Osteoblast (primary cell): ENCODE measurements around the gene SNRNP27. TPM values are rescaled to one million over a fixed set of nuclear protein-coding genes. Genes with fewer than 3 reads are reported as not detected.

Experiments used
- DNase-seq: peaks from one replicate; pipeline ENCODE4 v3.0.0; 2011; ENCODE audit warnings: low spot score, mixed read lengths; ENCODE audit not compliant: insufficient read length; ENCODE audit errors: missing footprints
- H2AFZ ChIP-seq: 2 replicates; pipeline ENCODE4 v1.6.0; 2011; ENCODE audit warnings: mild to moderate bottlenecking, low read length
- H3K27ac ChIP-seq: 2 replicates; pipeline ENCODE4 v1.5.1; 2011; ENCODE audit warnings: mild to moderate bottlenecking, low read depth, low read length, moderate library complexity
- H3K27me3 ChIP-seq: 2 replicates; pipeline ENCODE4 v1.6.0; 2012; ENCODE audit warnings: mild to moderate bottlenecking, control low read depth, inconsistent platforms, low read length, moderate library complexity; ENCODE audit not compliant: insufficient read depth
- H3K36me3 ChIP-seq: 2 replicates; pipeline ENCODE4 v1.5.1; 2011; ENCODE audit warnings: mild to moderate bottlenecking, low read length, control low read depth, moderate library complexity; ENCODE audit not compliant: insufficient read depth
- H3K4me1 ChIP-seq: 2 replicates; pipeline ENCODE4 v1.5.1; 2011; ENCODE audit warnings: mild to moderate bottlenecking, low read length, control low read depth, moderate library complexity; ENCODE audit not compliant: insufficient read depth
- H3K4me2 ChIP-seq: 2 replicates; pipeline ENCODE4 v1.6.0; 2011; ENCODE audit warnings: mild to moderate bottlenecking, low read length; ENCODE audit not compliant: insufficient read depth
- H3K4me3 ChIP-seq: fragments of 200-600 bp; sonication (generic); 3 replicates; pipeline ENCODE4 v1.5.1; 2012; ENCODE audit warnings: mild to moderate bottlenecking, low read length, inconsistent platforms; ENCODE audit not compliant: insufficient read depth
- H3K79me2 ChIP-seq: 2 replicates; pipeline ENCODE4 v1.6.0; 2012; ENCODE audit warnings: mild to moderate bottlenecking, low read length, control low read depth, inconsistent platforms; ENCODE audit not compliant: insufficient read depth
- H3K9me3 ChIP-seq: 2 replicates; pipeline ENCODE4 v1.5.1; 2011; ENCODE audit warnings: low read depth, low read length, control low read depth
- H4K20me1 ChIP-seq: 2 replicates; pipeline ENCODE4 v1.6.0; 2012; ENCODE audit warnings: mild to moderate bottlenecking, low read length, control low read depth; ENCODE audit not compliant: insufficient read depth
- CTCF ChIP-seq: IDR thresholded peaks from 2 replicates; pipeline ENCODE4 v1.5.1; 2011; ENCODE audit warnings: mild to moderate bottlenecking, low read depth, low read length, moderate library complexity; ENCODE audit errors: extremely low read depth
- total RNA-seq: library from RNA; depleted of rRNA; stranded (reverse); fragments of >200 nt; gene quantifications from 2 replicates; pipeline ENCODE4 v1.2.3, GENCODE V29; 2012

SNRNP27 gene
- total RNA-seq, 1 donor = 35.1 TPM

- no peak for TF ChIP-seq CTCF
- Histone ChIP-seq H3K4me3 (no peak overlapping the region), H3K27me3 (no peaks in the 10 kb centered on the region), H3K27ac (no peak overlapping the region), H3K9me3 (no peaks in the 10 kb centered on the region), H3K36me3 (no peaks in the 10 kb centered on the region), H4K20me1 (no peaks in the 10 kb centered on the region), H3K4me2 (no peak overlapping the region), H3K4me1 (no peaks in the 10 kb centered on the region), H2AFZ (no peak overlapping the region), H3K79me2 (no peaks in the 10 kb centered on the region)
- no peak for DNase-seq
Measured at GRCh38 chr2:69858261-69858660, 35.5 kb upstream of the SNRNP27 start.

GRCh38 chr2:69863298-69863697 lies 30.5 kb upstream of the SNRNP27 start:
- no peaks in the 10 kb centered on the region for H3K4me1 ChIP-seq
- no peak overlapping the region for H3K4me2 ChIP-seq
- no peaks in the 10 kb centered on the region for H3K9me3 ChIP-seq
- H2AFZ ChIP-seq = no peak overlapping the region
- no peak overlapping the region for H3K4me3 ChIP-seq
- H3K27ac ChIP-seq = no peak overlapping the region
- no peaks in the 10 kb centered on the region for H3K79me2 ChIP-seq
- H3K36me3 ChIP-seq = peaks cover 24% of the 10 kb centered on the region
- no peak for TF ChIP-seq CTCF
- no peaks in the 10 kb centered on the region for H4K20me1 ChIP-seq
- no peaks in the 10 kb centered on the region for H3K27me3 ChIP-seq
- DNase-seq = no peak

GRCh38 chr2:69888451-69888850 lies 5.3 kb upstream of the SNRNP27 start:
- no peak for DNase-seq
- Histone ChIP-seq H3K9me3 (no peaks in the 10 kb centered on the region), H3K4me3 (no peak overlapping the region), H3K4me1 (peaks cover 3% of the 10 kb centered on the region), H2AFZ (no peak overlapping the region), H3K27me3 (no peaks in the 10 kb centered on the region), H3K36me3 (no peaks in the 10 kb centered on the region), H3K27ac (no peak overlapping the region), H3K79me2 (no peaks in the 10 kb centered on the region), H3K4me2 (no peak overlapping the region), H4K20me1 (no peaks in the 10 kb centered on the region)
- TF ChIP-seq CTCF = no peak

- Histone ChIP-seq H3K4me1 (peaks cover 5% of the 10 kb centered on the region), H3K27me3 (no peaks in the 10 kb centered on the region), H3K36me3 (no peaks in the 10 kb centered on the region), H4K20me1 (no peaks in the 10 kb centered on the region), H3K27ac (no peak overlapping the region), H3K79me2 (peaks cover 6% of the 10 kb centered on the region), H3K9me3 (no peaks in the 10 kb centered on the region), H2AFZ (no peak overlapping the region), H3K4me3 (no peak overlapping the region), H3K4me2 (no peak overlapping the region)
- no peak for TF ChIP-seq CTCF
- DNase-seq = no peak
Measured at GRCh38 chr2:69889302-69889701, 4.5 kb upstream of the SNRNP27 start.
